H1 (cell line): ENCODE data around the gene PHC2. TPM values are rescaled to one million over a fixed set of nuclear protein-coding genes. Genes with fewer than 3 reads are reported as not detected.

ENCODE experiments used
- BACH1 ChIP-seq: IDR thresholded peaks from 2 replicates; pipeline ENCODE4 v1.6.1; 2012; ENCODE audit warnings: low read length, improper control_type of control experiment
- BRCA1 ChIP-seq: IDR thresholded peaks from 2 replicates; pipeline ENCODE4 v1.6.1; 2012; ENCODE audit warnings: low read depth, low read length, improper control_type of control experiment
- RBBP5 ChIP-seq: IDR thresholded peaks from 2 replicates; pipeline ENCODE4 v1.7.1; 2012; ENCODE audit warnings: low read depth, mild to moderate bottlenecking, inconsistent platforms, low read length, moderate library complexity, borderline replicate concordance
- SIN3A ChIP-seq, 2 experiments: IDR thresholded peaks in 1 of 2; conservative IDR thresholded peaks in 1 of 2; 2 replicates each; pipeline ENCODE4 v1.6.1; 2011 to 2012; ENCODE audit warnings: low read length in 2 of 2, improper control_type of control experiment in 1 of 2, low read depth in 1 of 2, mild to moderate bottlenecking in 1 of 2
- SP4 ChIP-seq: IDR thresholded peaks from 2 replicates; pipeline ENCODE4 v1.6.1; 2012; ENCODE audit warnings: low read length, inconsistent platforms
- TEAD4 ChIP-seq: IDR thresholded peaks from 2 replicates; pipeline ENCODE4 v1.6.1; 2012; ENCODE audit warnings: low read depth, low read length, inconsistent platforms, mixed read lengths
- YY1 ChIP-seq: IDR thresholded peaks from 2 replicates; pipeline ENCODE4 v1.6.1; 2011; ENCODE audit warnings: low read depth, mild to moderate bottlenecking, low read length
- polyA plus RNA-seq, 7 experiments: library from polyadenylated mRNA; depleted of rRNA in 3 of 7; stranded (reverse) in 5 of 7; unstranded in 2 of 7; fragments of >200 nt in 5 of 7; fragments of 200-250 nt in 2 of 7; gene quantifications; 1 replicate in 5 of 7; 2 replicates in 1 of 7; 4 replicates in 1 of 7; pipeline versions ENCODE4 v1.2.1 to v1.2.3, GENCODE V29; 2011 to 2013; ENCODE audit warnings: missing spikeins in 2 of 7, mixed read lengths in 2 of 7
- total RNA-seq: library from RNA; stranded (reverse); fragmentation: NEBNext Ultra II Directional; extraction: Animal tissue kit (Norgen Biotek cat#: 25700); gene quantifications from 2 replicates; pipeline ENCODE4 v1.2.1, GENCODE V29; 2021

PHC2 gene
- total and polyA plus RNA-seq, 2 of the 8 experiments (the other 6 are each of a cell fraction or from before 2014, with no cell fraction given) = 5.6 to 14.2 TPM

DNA sequence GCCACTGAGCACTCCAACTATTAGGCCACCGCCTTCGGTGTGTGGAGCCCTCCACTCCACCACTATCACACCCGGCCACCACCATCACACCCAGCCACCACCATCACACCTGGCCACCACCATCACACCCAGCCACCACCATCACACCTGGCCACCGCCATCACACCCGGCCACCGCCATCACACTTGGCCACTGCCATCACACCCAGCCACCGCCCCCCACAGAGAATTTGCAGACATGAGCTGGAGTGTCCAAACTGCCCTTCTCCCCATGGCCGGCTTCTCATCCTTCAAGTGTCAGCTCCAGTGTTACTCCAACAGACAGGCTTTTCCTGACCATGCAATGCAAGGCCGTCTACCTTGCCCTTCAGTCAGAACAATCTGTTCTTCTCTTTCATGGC is 59.6 kb downstream of the PHC2 start (continued):
- no peak for TF ChIP-seq SIN3A (conservative IDR thresholded peaks at IDR 0.05 in 1 of 2, IDR thresholded peaks at IDR 0.05 in 1 of 2; ENCODE audit: low read depth in 1 of 2, low read length in 2 of 2)
- TF ChIP-seq TEAD4 = no peak
- no peak for TF ChIP-seq YY1
- TF ChIP-seq BACH1 = no peak
- TF ChIP-seq BRCA1 = no peak
- no peak for TF ChIP-seq RBBP5
- no peak for TF ChIP-seq SP4
